NCI-H2227 treated with DMSO at 0.1 percent for 48 hours (cell line): ENCODE measurements around the gene HRCT1.
"Not testable (repeated sequence)": the region's sequence is repeated elsewhere in the genome, so short reads cannot be mapped to it uniquely, and the experiment has no call there.

Experiments used
- DNase-seq: peaks from one replicate; lab custom pipeline; 2025; lab: John Stamatoyannopoulos, UW

HRCT1 gene

GRCh38 chr9:35905912-35906679, at the start of gene HRCT1:
HRCT1 (plus strand) TSS chr9:35906202; CDS start chr9:35906288, 86 bp downstream.
- no peak for DNase-seq

- no peak for DNase-seq
Observed at GRCh38 chr9:35856206-35856605, 49.8 kb upstream of the HRCT1 start.

- DNase-seq = no peak
Observed at GRCh38 chr9:35856882-35857281, 49.1 kb upstream of the HRCT1 start.

- DNase-seq = no peak
Observed at GRCh38 chr9:35858458-35858857, 47.5 kb upstream of the HRCT1 start.

GRCh38 chr9:35859310-35859989, 46.6 kb upstream of the HRCT1 start:
- DNase-seq = no peak

GRCh38 chr9:35859990-35860339, 46.0 kb upstream of the HRCT1 start:
- no peak for DNase-seq

GRCh38 chr9:35861161-35861897, 44.7 kb upstream of the HRCT1 start:
- DNase-seq = no peak

GRCh38 chr9:35862328-35862727, 43.7 kb upstream of the HRCT1 start:
- no peak for DNase-seq

GRCh38 chr9:35863583-35863982, 42.4 kb upstream of the HRCT1 start:
- DNase-seq = no peak

- no peak for DNase-seq
Observed at GRCh38 chr9:35864695-35865255, 41.2 kb upstream of the HRCT1 start.

- no peak for DNase-seq
Observed at GRCh38 chr9:35867538-35867937, 38.5 kb upstream of the HRCT1 start.

GRCh38 chr9:35868933-35869332, 37.1 kb upstream of the HRCT1 start:
- DNase-seq = no peak

- no peak for DNase-seq
Observed at GRCh38 chr9:35869621-35870216, 36.3 kb upstream of the HRCT1 start.

- no peak for DNase-seq
Observed at GRCh38 chr9:35870351-35870923, 35.6 kb upstream of the HRCT1 start, which contains the start of gene OR13J1. OR13J1 (minus strand) TSS chr9:35870401; CDS start chr9:35870401, 0 bp downstream.

- no peak for DNase-seq
Observed at GRCh38 chr9:35871545-35871944, 34.5 kb upstream of the HRCT1 start.

GRCh38 chr9:35872505-35872904, 33.5 kb upstream of the HRCT1 start:
- no peak for DNase-seq

- peak; percentile 58 for DNase-seq
Observed at GRCh38 chr9:35882263-35882848, 23.6 kb upstream of the HRCT1 start.

- no peak for DNase-seq
Observed at GRCh38 chr9:35882996-35883395, 23.0 kb upstream of the HRCT1 start.

GRCh38 chr9:35884908-35885307, 21.1 kb upstream of the HRCT1 start:
- DNase-seq = not testable (repeated sequence)

GRCh38 chr9:35891646-35892045, 14.4 kb upstream of the HRCT1 start:
- no peak for DNase-seq

GRCh38 chr9:35892051-35892450, 14.0 kb upstream of the HRCT1 start:
- no peak for DNase-seq
